ENCODE results near the gene IL4I1.
A peak's percentile ranks its signal among the peaks of the same experiment; 100 is the strongest.

The IL4I1 gene

DNA sequence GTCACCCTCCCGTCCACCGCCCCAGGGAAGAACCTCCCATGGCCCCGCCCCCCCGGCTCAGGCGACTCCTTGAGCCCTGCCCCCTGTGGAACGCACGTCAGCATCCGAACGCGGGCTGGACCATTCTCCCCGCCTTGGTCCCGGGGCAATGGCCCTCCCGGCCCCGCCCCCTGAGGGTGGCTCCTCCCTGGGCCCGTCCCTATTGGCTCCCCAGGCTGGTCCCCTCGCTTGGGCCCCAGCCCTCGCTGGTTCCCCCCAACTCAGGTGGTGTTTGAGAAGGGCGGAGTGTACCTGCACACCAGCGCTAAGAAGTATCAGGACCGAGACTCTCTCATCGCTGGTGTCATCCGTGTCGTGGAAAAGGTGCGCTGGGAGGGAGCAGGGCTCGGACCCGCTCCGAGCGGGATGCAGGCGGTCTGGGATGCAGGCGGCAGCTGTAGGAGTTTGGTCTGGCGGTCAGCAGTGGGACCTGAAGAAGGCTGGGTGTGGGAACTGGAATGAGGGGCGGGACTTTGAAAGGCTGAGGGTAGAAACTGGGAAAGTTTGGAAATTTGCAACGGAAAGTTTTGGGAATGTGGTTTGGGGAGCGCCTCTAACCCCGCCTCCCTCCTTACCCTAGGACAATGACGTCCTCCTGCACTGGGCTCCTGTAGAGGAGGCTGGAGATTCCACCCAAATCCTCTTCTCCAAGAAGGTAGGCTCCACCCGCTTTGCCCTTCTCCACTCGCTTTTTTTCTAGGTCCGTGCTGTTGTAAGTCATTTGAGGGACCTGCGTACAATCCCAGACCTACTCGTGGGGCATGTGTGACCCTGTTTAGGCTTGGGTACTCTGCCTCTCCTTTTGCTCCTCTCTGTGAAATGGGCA lies 18.6 kb downstream of the IL4I1 start:
- DNase-seq, result peak; percentile 96

DNA sequence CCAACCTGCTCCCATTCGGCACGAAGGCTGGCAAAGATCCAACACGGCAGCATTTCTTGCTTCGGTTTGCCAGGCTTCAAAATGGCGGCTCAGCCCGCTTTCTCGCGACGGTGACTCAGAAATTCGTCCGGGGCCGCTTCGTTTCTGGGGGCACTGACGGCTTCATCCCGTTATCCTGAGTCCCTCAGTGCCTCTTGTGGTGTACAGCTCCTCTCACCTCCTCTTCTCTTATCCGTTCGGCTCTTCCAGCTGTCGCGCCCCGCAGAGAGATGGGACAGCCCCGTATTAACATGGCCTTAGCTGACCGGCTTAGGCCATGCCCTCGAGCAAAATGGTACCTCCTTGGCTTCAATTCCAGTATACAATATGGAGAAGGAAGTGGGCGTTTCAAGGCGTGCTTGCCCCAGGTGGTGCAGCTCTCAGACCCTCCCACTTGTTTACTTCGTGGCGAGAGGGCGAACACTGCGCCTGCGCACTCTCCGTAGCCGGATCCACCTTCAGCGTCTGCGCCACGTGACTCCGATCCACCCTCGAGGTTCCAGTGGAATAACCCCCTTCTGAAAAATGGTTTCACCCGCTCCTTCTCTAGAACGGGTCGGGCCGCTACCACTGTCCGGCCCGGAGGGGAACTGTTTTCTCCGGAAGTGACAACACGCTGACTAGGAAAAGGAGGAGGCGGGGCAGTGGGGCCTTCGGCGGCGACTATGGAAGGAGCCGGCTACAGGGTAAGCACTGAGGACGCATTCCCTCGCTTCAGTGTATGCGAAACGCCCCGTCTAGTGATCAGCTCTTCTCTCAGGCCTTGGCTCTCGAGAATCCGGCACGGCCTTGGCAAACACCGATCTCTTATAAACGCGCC lies 19.4 kb downstream of the IL4I1 start, which contains the start of the genes AKT1S1 and TBC1D17:
Gene AKT1S1 (minus strand): TSS at position 336 of the 859 bp plus-strand sequence. CDS start 4,060 bp downstream, outside the sequence.
Gene TBC1D17 (plus strand): TSS at position 683 of the 859 bp plus-strand sequence. CDS start 22 bp downstream, at position 705.
- peak; percentile 98 for DNase-seq

DNA sequence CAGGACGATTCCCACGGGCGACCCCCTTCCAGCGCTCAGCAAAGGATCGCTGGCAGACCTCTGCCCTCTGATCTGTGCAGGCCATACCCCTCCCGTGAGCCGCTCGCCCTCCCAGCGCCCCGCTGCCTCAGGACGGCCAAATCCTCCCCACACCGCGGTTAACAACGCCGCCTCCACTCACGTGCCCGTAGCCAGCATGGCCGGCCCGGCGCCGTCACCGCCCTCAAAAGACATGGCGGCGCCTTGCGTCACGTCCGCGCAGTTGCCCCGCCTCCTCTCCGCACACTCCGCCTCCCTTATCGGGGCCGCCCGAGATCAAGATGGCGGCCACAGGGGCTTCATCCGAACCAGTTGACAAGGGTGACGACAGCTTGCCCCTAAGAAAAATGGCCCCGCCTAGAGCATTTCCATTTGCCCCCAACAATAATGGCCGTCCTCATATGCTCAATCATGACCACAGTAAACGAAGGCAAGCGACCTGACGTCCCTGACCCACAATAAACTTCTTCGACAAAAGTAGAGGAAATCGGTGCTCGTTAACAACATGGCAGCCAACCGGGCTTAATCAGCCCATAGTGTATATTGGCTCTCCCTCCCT lies 20.2 kb downstream of the IL4I1 start:
- peak; percentile 98 for DNase-seq

DNA sequence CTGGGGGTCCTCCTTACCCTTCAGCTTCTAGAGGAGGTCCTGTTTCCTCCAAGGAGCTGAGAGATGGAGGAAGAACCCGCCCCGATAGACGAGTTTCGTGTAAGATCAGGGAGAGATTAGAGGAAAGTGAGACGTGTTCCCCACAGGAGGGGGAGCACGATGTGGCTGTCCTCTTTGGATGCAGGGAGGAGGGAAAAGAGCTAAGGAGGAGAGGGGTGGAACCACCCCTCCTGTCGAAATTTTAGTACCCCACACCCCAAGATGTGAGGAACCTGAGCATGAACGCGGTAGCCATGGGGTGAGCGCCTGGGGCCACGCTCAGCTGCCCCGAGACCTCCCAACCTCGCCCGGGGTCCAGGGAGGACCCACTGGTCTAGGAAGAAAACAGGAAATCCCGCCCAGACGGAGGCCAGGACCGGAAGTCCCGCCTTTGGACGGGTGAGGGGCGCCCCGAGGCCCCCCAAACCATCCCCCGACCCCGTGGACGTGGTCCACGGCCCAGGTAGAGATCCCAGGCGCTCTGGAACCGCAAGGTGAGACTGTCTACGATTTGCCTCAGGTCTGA lies 20.7 kb downstream of the IL4I1 start:
- peak; percentile 48 for DNase-seq

DNA sequence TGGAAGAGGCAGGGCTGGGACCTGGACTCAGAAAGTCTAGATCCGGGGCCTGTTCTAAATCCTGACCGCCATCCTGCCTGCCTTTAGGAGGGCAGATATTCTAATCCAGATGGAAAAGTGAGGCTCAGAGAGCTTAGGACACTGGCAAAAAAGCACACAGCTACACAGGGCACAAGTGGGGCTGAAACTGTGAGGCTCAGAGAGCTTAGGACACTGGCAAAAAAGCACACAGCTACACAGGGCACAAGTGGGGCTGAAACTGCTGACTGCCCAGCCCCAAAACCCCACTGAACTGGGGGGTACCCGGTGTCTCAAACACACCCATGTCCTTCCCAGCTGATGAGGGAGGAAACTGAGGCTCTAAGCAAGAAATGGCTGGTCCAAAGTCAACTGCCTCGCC lies 21.5 kb downstream of the IL4I1 start:
- no peak for DNase-seq

DNA sequence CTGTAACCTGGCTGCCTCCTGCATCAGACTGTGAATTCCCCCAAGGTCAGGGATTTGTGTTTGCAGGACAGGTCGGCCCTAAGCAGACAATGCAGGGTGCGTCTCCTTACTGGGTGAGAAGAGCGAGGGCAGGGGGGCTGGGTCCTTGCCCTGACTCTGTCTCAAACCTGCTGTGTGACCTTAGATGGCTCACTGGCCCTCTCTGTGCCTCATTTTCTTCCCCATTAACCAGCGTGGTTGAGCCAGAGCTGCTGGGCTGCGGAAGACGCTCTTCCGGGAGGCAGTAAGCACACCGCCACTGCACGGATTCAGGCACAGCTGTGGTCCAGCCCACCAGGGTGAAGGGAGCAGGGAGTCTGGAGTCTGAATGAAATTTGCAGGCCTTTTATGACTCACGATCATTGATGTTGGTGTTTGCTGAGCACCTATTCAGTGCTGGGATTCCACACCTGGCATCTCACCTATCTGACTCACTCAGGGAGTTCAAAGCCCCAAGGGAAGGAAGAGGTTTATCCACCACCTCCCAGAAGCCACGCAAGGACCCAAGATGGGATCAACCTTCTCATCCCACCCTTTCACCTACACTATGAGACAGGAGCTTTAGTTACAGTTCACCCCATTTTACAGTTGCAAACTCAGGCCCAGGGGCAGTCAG lies 22.1 kb downstream of the IL4I1 start:
- no peak for DNase-seq

DNA sequence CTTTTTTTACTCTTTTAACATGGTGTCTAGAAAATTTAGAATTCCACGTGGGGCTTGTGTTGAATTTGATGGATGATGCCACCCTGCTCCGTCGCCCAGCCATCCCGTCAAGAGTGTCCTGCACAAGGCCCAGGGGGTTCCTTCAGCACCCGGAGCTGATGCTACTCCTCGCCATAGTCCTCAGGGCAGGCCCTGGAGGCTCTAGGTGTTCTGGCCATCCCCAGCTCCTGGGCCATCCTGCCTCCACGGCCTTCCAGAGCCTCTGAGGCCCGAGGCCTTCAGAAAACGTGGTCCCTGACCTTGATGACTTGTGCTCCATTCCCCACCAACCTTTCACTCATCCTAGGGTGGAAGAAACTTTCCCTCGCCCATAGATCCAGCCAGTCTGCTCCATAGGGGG lies 22.9 kb downstream of the IL4I1 start:
- no peak for DNase-seq

DNA sequence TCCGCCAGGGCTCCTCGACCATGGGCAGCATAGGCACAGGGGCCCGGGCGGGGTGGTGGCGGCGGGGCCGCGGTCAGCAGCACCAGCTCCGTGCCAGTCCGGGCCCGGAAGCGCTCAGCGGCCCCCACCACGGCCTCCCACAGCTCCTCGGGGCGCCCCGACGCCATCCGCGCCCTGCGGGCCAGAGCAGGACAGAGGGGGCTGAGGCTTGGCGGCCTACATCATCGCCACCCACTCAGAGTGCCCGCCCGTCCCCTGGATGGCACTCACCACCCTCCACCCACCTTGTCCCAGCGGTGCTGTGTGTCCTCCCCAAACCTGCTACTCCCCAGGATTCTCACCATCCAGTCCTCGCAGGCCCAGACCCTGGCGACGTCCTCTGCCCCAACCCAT lies 23.6 kb downstream of the IL4I1 start:
- no peak for DNase-seq

DNA sequence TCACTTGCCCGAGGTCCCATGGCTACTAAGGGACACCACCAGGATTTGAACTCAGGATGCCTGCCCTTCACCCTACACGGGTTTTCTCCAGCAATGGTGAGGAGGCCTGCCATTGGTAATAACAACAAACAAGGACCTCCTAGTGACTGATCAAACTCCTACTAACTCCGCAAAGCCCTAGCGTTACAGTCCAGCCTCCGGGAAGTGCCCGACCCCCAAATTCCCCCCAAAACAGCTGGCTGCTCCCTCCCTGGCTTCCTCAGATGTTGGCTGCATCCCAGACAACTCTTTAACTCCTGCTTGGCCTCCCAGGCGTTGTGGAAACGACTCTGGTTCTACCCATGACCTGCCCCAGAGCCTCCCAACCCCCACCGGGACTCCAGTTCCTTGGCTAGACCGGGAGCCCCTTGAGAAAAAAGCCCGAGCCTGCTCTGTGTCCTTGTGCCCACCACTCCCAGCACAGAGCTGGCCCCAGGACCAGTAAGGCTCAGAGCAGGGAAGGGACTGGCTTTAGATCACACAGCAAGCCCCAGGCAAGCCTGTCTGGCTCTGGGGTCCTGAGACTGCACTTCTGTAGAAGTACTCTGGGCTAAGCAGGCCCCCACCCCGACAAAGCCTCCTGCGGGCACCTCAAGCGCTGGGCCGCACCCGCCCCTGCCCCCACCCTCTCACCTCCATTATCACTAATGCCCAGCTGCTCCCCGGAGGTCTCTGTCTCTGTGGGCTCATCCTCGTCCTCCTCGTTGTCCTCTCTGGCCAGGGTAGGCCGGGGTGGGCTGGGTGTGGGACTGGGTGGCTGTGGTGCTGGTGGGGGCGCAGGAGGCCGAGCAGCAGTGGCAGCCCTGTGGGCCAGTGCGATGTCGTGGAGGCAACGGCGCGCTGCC lies 24.2 kb downstream of the IL4I1 start:
- no peak for DNase-seq

DNA sequence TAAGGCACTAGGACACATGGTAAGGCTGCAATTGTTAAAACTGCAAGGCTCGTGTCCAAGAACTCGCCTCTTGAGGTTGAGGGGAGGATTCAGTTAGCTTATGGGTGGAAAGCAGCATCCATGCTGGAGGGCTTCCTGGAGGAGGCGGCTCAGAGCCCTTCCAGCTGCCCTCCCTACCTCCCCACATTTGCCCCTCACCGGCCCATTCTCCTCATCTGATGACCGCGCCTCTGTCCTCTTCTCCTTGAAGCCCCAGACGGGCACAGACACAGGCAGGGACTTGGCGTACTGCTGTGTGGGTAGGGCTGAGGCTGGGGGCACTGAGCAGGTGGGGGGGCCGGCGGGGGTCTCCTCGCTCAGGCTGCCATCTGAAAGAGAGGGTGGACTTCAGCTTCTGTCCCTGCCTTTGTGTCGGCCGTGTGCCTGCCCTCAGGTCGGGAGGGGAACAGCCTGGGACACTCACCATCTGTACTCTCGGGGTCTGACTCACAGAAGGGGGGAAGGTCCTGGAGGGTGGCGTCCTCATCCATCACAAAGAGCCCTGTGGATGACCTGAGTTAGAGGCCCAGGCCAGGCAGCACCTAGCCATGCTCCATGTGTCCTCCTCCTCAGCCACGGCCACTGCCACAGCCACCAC lies 25.2 kb downstream of the IL4I1 start:
- no peak for DNase-seq

DNA sequence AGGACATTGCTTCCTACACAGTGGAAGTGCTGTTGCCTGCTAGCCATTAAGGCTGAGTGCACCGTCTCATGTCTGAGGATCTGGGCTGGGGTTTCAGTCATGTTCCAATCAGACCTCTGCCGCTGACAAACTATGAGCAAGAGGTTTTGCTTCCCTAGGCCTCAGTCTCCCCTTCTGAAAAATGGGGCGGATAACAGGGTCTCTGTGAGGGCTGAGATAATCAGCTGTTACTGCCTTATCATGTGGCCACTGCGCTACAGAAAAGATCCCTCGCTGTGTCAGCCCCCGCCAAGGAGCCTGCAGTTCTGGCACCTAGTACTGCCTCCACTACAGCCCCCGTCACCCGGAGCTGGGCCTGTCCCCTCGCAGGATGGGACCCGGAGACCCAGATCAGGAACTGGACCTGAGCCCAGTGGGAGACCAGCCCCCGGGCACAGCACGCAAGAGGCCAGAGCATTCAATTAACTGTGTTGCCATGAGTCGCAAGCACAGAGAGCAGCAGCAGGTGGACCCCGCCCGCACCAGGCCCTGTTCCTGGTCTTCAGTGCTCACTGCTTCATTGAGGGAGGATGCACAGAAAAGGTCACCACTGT lies 26.3 kb downstream of the IL4I1 start:
- DNase-seq, result no peak

DNA sequence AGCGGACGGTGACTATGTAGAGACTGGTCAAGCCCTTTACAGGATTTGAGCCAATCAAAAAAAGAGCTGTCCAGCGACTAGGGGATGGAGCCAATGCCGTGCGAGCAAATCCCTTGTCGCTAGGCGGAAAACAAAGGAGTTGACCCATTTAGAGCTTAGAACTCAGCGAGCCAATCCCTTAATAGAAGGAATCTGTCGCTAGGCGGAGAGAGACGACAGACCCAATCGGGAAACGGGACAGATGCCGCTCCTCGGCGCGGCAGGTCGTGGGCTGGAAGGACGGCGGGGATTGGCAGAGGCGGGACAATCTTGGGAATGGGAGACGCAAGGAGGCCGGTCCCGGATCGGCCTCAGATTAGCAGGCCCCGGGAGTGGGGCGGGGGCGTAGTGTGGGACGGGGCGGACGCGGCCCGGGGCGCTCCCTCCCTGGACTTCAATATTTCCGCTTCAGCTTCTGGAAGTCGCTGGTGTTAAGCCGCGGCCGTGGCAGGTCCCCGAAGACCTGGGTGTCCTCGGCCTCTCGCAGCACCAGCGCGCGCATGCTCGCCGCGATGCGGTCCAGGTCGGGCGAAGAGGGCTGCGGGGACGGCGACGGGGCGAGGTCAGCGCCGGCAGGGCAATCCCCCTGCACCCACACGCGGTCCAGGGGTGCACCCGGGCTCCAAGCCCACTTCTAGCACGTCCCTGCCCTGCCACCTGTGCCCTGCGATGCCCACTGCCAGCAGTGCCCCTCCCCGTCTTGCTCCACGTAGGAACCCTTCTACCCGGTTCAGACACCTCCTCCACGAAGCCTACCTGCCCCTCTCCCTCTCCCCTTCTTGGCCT lies 27.0 kb downstream of the IL4I1 start:
- peak; percentile 87 for DNase-seq

DNA sequence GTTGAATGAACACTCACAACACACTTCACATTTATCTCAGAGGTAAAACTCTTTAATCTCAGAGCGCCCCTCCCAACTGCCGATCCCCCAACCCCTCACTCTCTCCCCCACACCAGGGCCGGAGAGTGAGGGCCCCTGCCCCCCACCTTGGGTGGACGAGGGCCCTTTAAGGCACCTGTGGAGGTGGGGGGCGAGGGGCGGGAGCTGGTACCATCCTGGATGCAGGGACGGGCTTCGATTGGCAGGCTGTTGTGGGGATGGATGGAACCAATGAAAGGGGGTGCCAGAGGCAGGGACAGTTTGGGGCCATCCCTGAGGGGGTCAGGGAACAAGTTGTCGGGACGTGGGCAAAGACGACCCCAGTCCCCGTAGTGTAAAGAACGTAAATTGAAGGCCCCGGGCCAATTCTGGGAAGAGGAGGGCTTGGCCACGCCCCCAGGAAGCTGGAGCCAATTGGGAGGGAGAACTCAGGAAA lies 27.6 kb downstream of the IL4I1 start:
- no peak for DNase-seq

DNA sequence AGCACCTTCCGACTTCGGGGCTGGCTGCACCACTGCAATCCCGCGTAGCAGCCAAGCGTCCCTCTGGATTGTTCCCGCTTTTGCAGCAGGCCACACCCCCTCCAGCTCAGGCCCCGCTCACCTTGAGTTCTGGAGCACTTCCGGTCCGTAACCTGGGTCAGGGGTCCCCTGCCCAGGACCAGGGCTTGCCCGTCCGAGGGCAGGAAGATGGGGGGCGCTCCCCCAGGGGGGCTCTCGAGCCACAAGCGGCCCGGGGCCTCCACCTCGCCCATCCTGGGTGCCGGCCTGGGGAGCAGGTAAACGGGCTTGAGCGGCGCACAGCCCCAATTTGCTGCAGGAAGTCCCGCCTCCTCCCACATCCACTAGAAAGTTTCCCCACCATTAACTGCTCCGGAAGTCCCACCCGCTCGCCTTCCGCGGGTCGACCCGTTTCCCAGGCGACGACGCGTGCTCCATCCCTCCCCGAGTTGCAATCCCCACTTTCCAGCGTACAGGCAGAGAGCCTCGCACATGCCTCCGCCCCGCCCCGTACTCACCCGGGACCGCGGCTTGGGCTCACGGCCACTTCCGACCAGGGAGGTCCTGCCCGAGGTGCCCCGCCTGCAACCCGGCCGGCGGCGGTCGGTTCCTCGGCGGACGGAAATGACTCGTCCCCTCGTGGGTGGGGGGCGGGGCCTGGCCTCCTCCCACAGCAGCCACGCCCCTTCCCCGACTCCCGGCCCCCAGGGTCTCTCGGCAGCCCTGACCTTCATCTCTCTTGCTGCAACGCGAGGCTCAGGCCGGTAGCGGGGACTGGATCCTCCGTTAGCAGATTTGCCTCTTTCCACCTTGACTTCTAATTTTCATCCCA lies 29.5 kb downstream of the IL4I1 start, which contains the start of gene PNKP:
Gene PNKP (minus strand): TSS at position 644 of the 850 bp plus-strand sequence. CDS start 372 bp downstream, at position 272.
- DNase-seq, result peak; percentile 85

DNA sequence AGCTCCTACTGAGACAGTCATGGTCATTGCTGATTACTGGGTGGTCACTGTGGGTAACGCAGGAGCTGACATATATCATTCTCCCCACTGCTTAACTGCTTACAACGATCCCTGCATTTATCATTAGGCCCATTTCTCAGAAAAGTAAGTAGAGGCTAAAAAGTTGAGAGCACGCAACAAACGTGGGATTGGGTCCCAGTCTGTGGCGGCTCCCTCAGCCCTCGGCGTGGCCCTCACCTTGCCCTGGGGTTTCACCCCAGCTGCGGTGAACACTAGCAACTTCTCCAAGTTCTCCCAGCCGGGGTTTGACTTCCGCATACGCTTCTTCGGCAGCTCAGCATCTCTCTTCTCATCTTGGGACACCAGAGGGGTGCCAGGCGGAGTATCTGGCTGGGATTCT lies 31.8 kb downstream of the IL4I1 start:
- no peak for DNase-seq

DNA sequence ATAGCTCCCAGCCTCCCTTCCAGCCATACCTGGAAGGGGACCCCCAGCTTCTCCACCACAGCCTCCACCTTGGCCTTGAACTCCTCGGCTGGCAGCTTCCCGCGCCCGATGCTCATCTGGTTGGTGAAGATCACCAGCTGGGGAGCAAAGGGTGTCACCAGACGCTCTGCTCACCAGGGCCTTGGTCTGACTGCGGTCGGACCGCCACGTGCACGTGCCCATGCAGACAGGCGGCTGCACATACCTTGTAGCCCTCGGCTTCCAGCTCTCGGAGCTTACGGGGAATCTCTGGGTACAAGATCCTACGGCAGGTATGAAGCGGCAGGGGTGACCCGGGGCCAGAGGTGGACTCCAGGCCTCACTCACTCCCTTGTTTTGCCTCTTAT lies 32.8 kb downstream of the IL4I1 start:
- no peak for DNase-seq

DNA sequence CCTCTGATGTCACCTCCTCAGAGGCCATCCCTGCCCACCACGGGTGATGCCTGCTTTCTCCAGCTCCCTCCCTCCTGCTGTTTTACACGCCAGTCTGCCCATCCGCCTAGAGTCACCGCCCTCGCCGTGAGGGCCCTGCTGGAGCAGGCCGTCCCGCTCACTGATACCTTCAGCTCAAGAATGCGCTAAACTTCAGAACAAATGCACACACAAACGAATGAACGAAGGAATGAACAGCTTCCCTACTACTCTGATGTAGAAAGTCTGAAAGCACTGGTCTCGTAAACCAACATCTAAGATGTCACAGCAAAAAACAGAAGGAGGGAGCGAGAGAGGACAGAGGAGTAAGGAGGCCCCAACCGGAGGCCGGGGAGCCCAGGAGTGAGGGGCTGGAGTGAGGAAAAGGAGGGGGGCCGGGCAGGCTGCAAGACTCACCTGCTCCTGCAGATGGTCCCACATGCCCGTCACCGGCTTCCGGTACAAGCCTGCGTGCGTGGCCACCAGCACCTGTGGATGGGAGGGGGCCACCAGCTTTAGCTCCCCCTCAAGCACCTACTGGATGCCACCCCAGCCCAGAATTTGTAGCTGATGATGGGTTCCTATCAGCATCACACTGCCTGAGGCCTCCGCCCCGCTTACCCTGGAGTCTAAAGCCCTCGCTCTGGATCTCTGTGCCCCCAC lies 33.3 kb downstream of the IL4I1 start:
- DNase-seq, result no peak
